HepG2 (cell line): ENCODE data around the gene CAPN15. TPM values are rescaled to one million over a fixed set of nuclear protein-coding genes. Genes with fewer than 3 reads are reported as not detected.

Experiments
- CCAR2 ChIP-seq: fragments of 200-400 bp; formaldehyde crosslinking; optimal IDR thresholded peaks from 2 replicates; pipeline ENCODE3; 2018; ENCODE audit warnings: low read depth, mild to moderate bottlenecking, low read length, moderate library complexity
- FOXO1 ChIP-seq: sonication (generic); formaldehyde crosslinking; IDR thresholded peaks from 2 replicates; pipeline ENCODE4 v1.4.0; 2020; ENCODE audit warnings: missing genetic modification reagents
- MEIS1 ChIP-seq: sonication (generic); formaldehyde crosslinking; IDR thresholded peaks from 2 replicates; pipeline ENCODE4 v1.9.0; 2021; ENCODE audit warnings: mild to moderate bottlenecking, missing genetic modification reagents, moderate library complexity, borderline replicate concordance
- MEIS2 ChIP-seq: sonication (generic); formaldehyde crosslinking; IDR thresholded peaks from 2 replicates; pipeline ENCODE4 v1.9.0; 2021; ENCODE audit warnings: mild to moderate bottlenecking, missing genetic modification reagents
- POLR2AphosphoS5 ChIP-seq: IDR thresholded peaks from 2 replicates; pipeline ENCODE4 v1.6.1; 2012; ENCODE audit warnings: low read depth, low read length
- REXO4 ChIP-seq: sonication (generic); formaldehyde crosslinking; IDR thresholded peaks from 2 replicates; pipeline ENCODE4 v1.8.0; 2022; ENCODE audit warnings: missing genetic modification reagents, mild to moderate bottlenecking, borderline replicate concordance
- SAFB2 ChIP-seq: sonication (generic); formaldehyde crosslinking; IDR thresholded peaks from 2 replicates; pipeline ENCODE4 v1.5.1; 2020; ENCODE audit warnings: missing genetic modification reagents, low read depth, mild to moderate bottlenecking, borderline replicate concordance
- ZMYM4 ChIP-seq: sonication (generic); formaldehyde crosslinking; IDR thresholded peaks from 2 replicates; pipeline ENCODE4 v1.8.1; 2023; ENCODE audit warnings: mild to moderate bottlenecking, missing genetic modification reagents
- ZNF264 ChIP-seq: sonication (generic); formaldehyde crosslinking; IDR thresholded peaks from 2 replicates; pipeline ENCODE4 v1.4.0; 2020; ENCODE audit warnings: missing genetic modification reagents
- ZNF543 ChIP-seq: sonication (generic); formaldehyde crosslinking; IDR thresholded peaks from 2 replicates; pipeline ENCODE4 v1.4.0; 2020; ENCODE audit warnings: mild to moderate bottlenecking, missing genetic modification reagents
- ZNF737 ChIP-seq: sonication (generic); formaldehyde crosslinking; IDR thresholded peaks from 2 replicates; pipeline ENCODE4 v1.5.0; 2020; ENCODE audit warnings: missing genetic modification reagents, mild to moderate bottlenecking, borderline replicate concordance
- ZNF891 ChIP-seq: sonication (generic); formaldehyde crosslinking; IDR thresholded peaks from 2 replicates; pipeline ENCODE4 v1.5.0; 2020; ENCODE audit warnings: mild to moderate bottlenecking, missing genetic modification reagents
- polyA plus RNA-seq, 8 experiments: library from polyadenylated mRNA; depleted of rRNA in 3 of 8; stranded (reverse) in 7 of 8; unstranded in 1 of 8; fragments of >200 nt; fragmentation: Illumina TruSeq in 4 of 8; extraction: Trizol in 4 of 8; gene quantifications; 2 replicates each; pipeline versions ENCODE4 v1.2.1 to v1.2.3, GENCODE V29; 2011 to 2016; ENCODE audit warnings: low read depth in 4 of 8, missing spikeins in 1 of 8, mixed read lengths in 1 of 8; ENCODE audit not compliant: insufficient read depth in 1 of 8
- total RNA-seq, 5 experiments: library from RNA; depleted of rRNA; stranded (reverse); fragments of >200 nt; fragmentation: Illumina TruSeq; extraction: Trizol; gene quantifications; 2 replicates each; pipeline ENCODE4 v1.2.3, GENCODE V29; 2016; ENCODE audit warnings: low read depth in 1 of 5
- TF ChIP-seq, protein P1 (sequence below): sonication (generic); IDR thresholded peaks from 2 replicates; pipeline ENCODE4 v1.6.1; 2016; ENCODE audit warnings: low read depth, borderline replicate concordance
- TF ChIP-seq, protein P2 (sequence below): sonication (generic); formaldehyde crosslinking; IDR thresholded peaks from 2 replicates; pipeline ENCODE4 v1.5.1; 2020; ENCODE audit warnings: missing genetic modification reagents, mild to moderate bottlenecking, borderline replicate concordance
- TF ChIP-seq, protein P3 (sequence below): sonication (generic); formaldehyde crosslinking; IDR thresholded peaks from 2 replicates; pipeline ENCODE4 v1.5.0; 2020; ENCODE audit warnings: missing genetic modification reagents, mild to moderate bottlenecking, borderline replicate concordance
- TF ChIP-seq, protein P4 (sequence below): sonication (generic); formaldehyde crosslinking; IDR thresholded peaks from 2 replicates; pipeline ENCODE4 v1.4.0; 2020; ENCODE audit warnings: missing genetic modification reagents, borderline replicate concordance
- TF ChIP-seq, protein P5 (sequence below): sonication (generic); formaldehyde crosslinking; IDR thresholded peaks from 2 replicates; pipeline ENCODE4 v1.4.0; 2020; ENCODE audit warnings: mild to moderate bottlenecking, missing genetic modification reagents

CAPN15 gene
- total and polyA plus RNA-seq, 2 of the 13 experiments (the other 11 are each of a cell fraction or from before 2014, with no cell fraction given) = 14.9 to 24.5 TPM

DNA sequence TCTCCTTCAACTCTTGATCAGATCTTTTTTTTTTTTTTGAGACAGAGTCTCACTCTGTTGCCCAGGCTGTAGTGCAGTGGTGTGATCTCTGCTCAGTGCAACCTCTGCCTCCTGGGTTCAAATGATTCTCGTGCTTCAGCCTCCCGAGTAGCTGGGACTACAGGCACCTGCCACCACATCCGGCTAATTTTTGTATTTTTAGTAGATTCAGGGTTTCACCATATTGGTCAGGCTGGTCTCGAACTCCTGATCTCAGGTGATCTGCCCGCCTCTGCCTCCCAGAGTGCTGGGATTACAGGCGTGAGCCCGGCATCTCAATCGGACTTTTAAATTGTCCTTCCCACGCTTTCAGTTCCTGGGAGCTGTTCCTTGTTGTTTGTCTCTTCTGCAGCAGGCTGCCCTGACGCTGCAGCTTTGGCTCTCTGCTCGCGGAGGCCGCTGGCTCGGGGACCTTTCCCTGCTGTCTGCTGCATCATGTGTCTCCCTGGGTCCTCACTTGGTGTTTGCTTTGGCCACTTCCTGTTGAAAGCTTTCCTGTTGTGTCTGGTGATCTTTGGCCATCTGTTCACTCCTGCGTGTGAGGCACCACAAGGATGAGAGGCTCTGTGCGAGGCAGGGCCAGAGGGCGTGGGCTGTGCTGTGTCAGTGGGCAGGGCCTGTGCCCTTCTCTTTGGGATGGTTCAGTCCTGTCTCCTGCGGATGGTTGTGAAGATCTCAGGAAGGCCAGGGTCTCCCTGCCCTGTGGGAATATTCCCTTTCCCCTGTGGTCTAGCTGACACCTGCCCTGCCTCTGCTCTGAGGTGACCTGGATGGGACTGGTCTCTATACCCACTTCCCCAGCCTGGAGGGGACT lies 18.4 kb upstream of the CAPN15 start (continued):
- TF ChIP-seq REXO4 (CRISPR knock-in tag) (no peak), MEIS1 (peak; percentile 41; the same call in 1 of the 2 replicates), ZNF264 (CRISPR knock-in tag) (peak; percentile 95), CCAR2 (no peak), ZNF737 (CRISPR knock-in tag) (no peak), ZNF543 (CRISPR knock-in tag) (peak; percentile 74; the same call in 1 of the 2 replicates), ZMYM4 (peak; percentile 81; the same call in 1 of the 2 replicates), SAFB2 (CRISPR knock-in tag) (no peak; the same call in 1 of the 2 replicates), POLR2AphosphoS5 (peak; percentile 37; the same call in 1 of the 2 replicates), FOXO1 (CRISPR knock-in tag) (peak; percentile 97), ZNF891 (CRISPR knock-in tag) (peak; percentile 94; the same call in 1 of the 2 replicates), MEIS2 (CRISPR knock-in tag) (peak; percentile 94)
- TF ChIP-seq, protein P1, sequence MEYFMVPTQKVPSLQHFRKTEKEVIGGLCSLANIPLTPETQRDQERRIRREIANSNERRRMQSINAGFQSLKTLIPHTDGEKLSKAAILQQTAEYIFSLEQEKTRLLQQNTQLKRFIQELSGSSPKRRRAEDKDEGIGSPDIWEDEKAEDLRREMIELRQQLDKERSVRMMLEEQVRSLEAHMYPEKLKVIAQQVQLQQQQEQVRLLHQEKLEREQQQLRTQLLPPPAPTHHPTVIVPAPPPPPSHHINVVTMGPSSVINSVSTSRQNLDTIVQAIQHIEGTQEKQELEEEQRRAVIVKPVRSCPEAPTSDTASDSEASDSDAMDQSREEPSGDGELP = peak; percentile 87; the same call in 1 of the 2 replicates
- TF ChIP-seq, protein P2, sequence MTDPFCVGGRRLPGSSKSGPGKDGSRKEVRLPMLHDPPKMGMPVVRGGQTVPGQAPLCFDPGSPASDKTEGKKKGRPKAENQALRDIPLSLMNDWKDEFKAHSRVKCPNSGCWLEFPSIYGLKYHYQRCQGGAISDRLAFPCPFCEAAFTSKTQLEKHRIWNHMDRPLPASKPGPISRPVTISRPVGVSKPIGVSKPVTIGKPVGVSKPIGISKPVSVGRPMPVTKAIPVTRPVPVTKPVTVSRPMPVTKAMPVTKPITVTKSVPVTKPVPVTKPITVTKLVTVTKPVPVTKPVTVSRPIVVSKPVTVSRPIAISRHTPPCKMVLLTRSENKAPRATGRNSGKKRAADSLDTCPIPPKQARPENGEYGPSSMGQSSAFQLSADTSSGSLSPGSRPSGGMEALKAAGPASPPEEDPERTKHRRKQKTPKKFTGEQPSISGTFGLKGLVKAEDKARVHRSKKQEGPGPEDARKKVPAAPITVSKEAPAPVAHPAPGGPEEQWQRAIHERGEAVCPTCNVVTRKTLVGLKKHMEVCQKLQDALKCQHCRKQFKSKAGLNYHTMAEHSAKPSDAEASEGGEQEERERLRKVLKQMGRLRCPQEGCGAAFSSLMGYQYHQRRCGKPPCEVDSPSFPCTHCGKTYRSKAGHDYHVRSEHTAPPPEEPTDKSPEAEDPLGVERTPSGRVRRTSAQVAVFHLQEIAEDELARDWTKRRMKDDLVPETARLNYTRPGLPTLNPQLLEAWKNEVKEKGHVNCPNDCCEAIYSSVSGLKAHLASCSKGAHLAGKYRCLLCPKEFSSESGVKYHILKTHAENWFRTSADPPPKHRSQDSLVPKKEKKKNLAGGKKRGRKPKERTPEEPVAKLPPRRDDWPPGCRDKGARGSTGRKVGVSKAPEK = peak; percentile 80; the same call in 1 of the 2 replicates
- TF ChIP-seq, protein P3, sequence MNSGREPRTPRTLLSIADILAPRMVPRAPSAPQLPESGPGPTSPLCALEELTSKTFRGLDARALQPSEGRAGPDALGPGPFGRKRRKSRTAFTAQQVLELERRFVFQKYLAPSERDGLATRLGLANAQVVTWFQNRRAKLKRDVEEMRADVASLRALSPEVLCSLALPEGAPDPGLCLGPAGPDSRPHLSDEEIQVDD (CRISPR knock-in tag) = no peak
- TF ChIP-seq, protein P4, sequence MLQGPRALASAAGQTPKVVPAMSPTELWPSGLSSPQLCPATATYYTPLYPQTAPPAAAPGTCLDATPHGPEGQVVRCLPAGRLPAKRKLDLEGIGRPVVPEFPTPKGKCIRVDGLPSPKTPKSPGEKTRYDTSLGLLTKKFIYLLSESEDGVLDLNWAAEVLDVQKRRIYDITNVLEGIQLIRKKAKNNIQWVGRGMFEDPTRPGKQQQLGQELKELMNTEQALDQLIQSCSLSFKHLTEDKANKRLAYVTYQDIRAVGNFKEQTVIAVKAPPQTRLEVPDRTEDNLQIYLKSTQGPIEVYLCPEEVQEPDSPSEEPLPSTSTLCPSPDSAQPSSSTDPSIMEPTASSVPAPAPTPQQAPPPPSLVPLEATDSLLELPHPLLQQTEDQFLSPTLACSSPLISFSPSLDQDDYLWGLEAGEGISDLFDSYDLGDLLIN (CRISPR knock-in tag) = no peak
- TF ChIP-seq, protein P5, sequence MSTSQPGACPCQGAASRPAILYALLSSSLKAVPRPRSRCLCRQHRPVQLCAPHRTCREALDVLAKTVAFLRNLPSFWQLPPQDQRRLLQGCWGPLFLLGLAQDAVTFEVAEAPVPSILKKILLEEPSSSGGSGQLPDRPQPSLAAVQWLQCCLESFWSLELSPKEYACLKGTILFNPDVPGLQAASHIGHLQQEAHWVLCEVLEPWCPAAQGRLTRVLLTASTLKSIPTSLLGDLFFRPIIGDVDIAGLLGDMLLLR (CRISPR knock-in tag) = peak; percentile 73; the same call in 1 of the 2 replicates
